ENCODE data around the gene ZMAT3.

The ZMAT3 gene

GRCh38 chr3:179027326-179027900, 44.2 kb downstream of the ZMAT3 start:
- in situ Hi-C loops (cut with MboI; ENCODE audit: low sequenced_read_pairs), result no loop called here

- in situ Hi-C loops (cut with MboI; ENCODE audit: low sequenced_read_pairs), result no loop called here
Observed at GRCh38 chr3:179026636-179027035, 45.0 kb downstream of the ZMAT3 start.

GRCh38 chr3:179021119-179021903, 50.3 kb downstream of the ZMAT3 start:
- in situ Hi-C loops (cut with MboI; ENCODE audit: low sequenced_read_pairs), result no loop called here

- in situ Hi-C loops (cut with MboI; ENCODE audit: low sequenced_read_pairs), result no loop called here
Observed at GRCh38 chr3:179020112-179020511, 51.5 kb downstream of the ZMAT3 start.

- in situ Hi-C loops (cut with MboI; ENCODE audit: low sequenced_read_pairs), result no loop called here
Observed at GRCh38 chr3:179018808-179019207, 52.8 kb downstream of the ZMAT3 start.

- in situ Hi-C loops (cut with MboI; ENCODE audit: low sequenced_read_pairs), result no loop called here
Observed at GRCh38 chr3:179016979-179017670, 54.5 kb downstream of the ZMAT3 start.

- in situ Hi-C loops (cut with MboI; ENCODE audit: low sequenced_read_pairs), result no loop called here
Observed at GRCh38 chr3:179015551-179016020, 56.0 kb downstream of the ZMAT3 start.

GRCh38 chr3:179005706-179006105, 65.9 kb downstream of the ZMAT3 start:
- in situ Hi-C loops (cut with MboI; ENCODE audit: low sequenced_read_pairs), result no loop called here

GRCh38 chr3:179005213-179005612, 66.4 kb downstream of the ZMAT3 start:
- in situ Hi-C loops (cut with MboI; ENCODE audit: low sequenced_read_pairs), result no loop called here

- in situ Hi-C loops (cut with MboI; ENCODE audit: low sequenced_read_pairs), result no loop called here
Observed at GRCh38 chr3:179000659-179001058, 71.0 kb downstream of the ZMAT3 start.

GRCh38 chr3:179000144-179000543, 71.5 kb downstream of the ZMAT3 start:
- in situ Hi-C loops (cut with MboI; ENCODE audit: low sequenced_read_pairs), result no loop called here

- in situ Hi-C loops (cut with MboI; ENCODE audit: low sequenced_read_pairs), result no loop called here
Observed at GRCh38 chr3:178996399-178996798, 75.2 kb downstream of the ZMAT3 start.

- in situ Hi-C loops (cut with MboI; ENCODE audit: low sequenced_read_pairs), result no loop called here
Observed at GRCh38 chr3:178990293-178990692, 81.3 kb downstream of the ZMAT3 start.

GRCh38 chr3:178989821-178990220, 81.8 kb downstream of the ZMAT3 start:
- in situ Hi-C loops (cut with MboI; ENCODE audit: low sequenced_read_pairs), result no loop called here

GRCh38 chr3:178987745-178988144, 83.9 kb downstream of the ZMAT3 start:
- in situ Hi-C loops (cut with MboI; ENCODE audit: low sequenced_read_pairs), result no loop called here

- in situ Hi-C loops (cut with MboI; ENCODE audit: low sequenced_read_pairs), result no loop called here
Observed at GRCh38 chr3:178986456-178986855, 85.2 kb downstream of the ZMAT3 start.

- in situ Hi-C loops (cut with MboI; ENCODE audit: low sequenced_read_pairs), result no loop called here
Observed at GRCh38 chr3:178982137-178982536, 89.5 kb downstream of the ZMAT3 start.

GRCh38 chr3:178975320-178975719, 96.3 kb downstream of the ZMAT3 start:
- in situ Hi-C loops (cut with MboI; ENCODE audit: low sequenced_read_pairs), result no loop called here

GRCh38 chr3:178971614-178972013, 100.0 kb downstream of the ZMAT3 start:
- in situ Hi-C loops (cut with MboI; ENCODE audit: low sequenced_read_pairs), result no loop called here

GRCh38 chr3:178969004-178969700, 102.5 kb downstream of the ZMAT3 start:
- in situ Hi-C loops (cut with MboI; ENCODE audit: low sequenced_read_pairs), result no loop called here

All from hTERT RPE-1 (cell line).